ENCODE measurements around the gene BBS9. TPM values are rescaled to one million over a fixed set of nuclear protein-coding genes. Genes with fewer than 3 reads are reported as not detected.
"Not testable (repeated sequence)": the region's sequence is repeated elsewhere in the genome, so short reads cannot be mapped to it uniquely, and the experiment has no call there.

The BBS9 gene
- polyA plus RNA-seq, 1 donor, result 8.8 TPM

DNA sequence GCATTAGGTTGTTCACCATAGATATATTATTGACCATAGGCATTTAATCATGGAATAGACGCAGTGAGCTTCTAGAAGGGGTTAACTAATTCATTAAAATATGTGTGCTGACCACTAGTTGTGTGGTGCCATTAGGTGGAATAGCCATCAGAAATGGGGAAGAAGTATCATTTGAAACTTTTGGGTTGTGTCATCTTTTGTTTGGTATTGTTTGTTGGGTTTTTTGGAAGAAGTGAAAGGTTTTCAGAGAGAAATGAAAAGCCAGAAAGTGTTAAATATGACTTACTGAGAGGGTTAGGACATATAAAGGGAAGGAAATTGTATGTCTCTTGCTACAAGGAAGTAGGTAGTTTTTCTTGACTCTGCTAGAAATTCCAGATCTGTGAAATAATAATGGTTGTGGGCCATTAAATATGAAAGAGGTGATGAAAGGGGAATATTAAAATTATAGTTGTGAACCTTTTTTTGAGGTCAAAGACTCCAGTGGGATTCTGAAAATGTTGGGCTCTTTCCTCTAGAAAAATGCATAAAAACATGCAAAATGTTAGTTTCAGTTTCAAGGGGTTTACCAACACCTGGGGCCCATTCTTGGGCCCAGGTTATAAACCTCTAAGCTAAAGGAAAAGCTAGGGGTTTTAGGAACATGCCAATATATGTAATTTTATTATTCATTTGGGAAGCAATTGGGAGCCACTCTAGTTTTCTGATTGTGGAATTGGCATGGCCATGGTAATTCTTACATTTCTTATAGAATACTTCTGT lies 348.5 kb downstream of the BBS9 start:
- DNase-seq, result no peak
- H3K27ac ChIP-seq (ENCODE audit: low read length), result no peak overlapping the region
- no peaks in the 10 kb centered on the region for H3K27me3 ChIP-seq (ENCODE audit: control insufficient read depth, insufficient read depth, low read length)
- no peaks in the 10 kb centered on the region for H3K36me3 ChIP-seq (ENCODE audit: control insufficient read depth, insufficient read depth, low read length)
- H3K4me3 ChIP-seq (ENCODE audit: low read length), result no peak overlapping the region
- 100% methylated on average over 1 of the region's 1 CpG for WGBS (ENCODE audit: insufficient coverage, low lambda C conversion rate)
- no peaks in the 10 kb centered on the region for H3K4me1 ChIP-seq (ENCODE audit: control insufficient read depth, insufficient read depth, low read length)
- no peaks in the 10 kb centered on the region for H3K9me3 ChIP-seq (ENCODE audit: control insufficient read depth, low read depth, low read length)

- H3K9me3 ChIP-seq (ENCODE audit: control insufficient read depth, low read depth, low read length); H3K36me3 ChIP-seq (ENCODE audit: control insufficient read depth, insufficient read depth, low read length); H3K4me1 ChIP-seq (ENCODE audit: control insufficient read depth, insufficient read depth, low read length); DNase-seq; H3K4me3 ChIP-seq (ENCODE audit: low read length); H3K27ac ChIP-seq (ENCODE audit: low read length); H3K27me3 ChIP-seq (ENCODE audit: control insufficient read depth, insufficient read depth, low read length): not testable (repeated sequence)
- WGBS (ENCODE audit: insufficient coverage, low lambda C conversion rate), result no CpG with 5 or more reads among the region's 1 CpG
Measured at GRCh38 chr7:33484476-33484875, 355.1 kb downstream of the BBS9 start.

DNA sequence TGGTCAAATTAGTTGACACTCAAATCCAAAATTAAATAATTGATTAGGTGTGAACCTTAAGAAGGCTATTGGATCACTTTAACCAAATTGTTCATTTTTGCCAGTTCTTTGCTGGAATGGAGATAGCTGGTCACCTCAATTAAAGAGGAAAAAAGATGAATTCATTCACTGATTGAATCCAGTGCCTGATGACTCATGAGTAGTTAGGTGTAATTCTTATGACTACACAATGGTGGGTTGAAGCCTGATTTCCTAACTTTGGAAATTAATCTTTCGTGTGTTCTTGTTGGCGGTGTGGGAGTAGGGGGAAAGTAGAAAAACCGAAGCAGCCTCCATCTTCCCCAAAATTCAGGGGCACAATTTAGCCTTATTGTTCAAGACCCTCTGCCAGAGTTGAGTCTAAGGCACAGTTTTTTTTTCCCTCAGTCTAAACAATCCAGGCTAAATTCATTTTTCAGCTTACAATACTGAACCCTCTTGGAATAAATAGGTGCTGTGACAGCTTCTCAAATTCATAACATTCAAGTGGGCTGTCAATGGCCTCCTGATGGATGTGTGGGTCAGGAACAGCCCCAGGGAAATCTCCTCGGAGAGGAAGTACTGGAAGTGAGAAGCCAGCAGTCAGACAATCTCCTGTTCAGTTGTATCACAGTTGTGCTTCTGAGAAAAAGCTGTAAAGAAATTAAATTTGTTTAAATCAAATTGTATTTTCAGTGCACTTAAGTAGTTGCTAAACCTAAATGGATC lies 356.6 kb downstream of the BBS9 start:
- Histone ChIP-seq H3K36me3 (ENCODE audit: control insufficient read depth, insufficient read depth, low read length) (no peaks in the 10 kb centered on the region), H3K27ac (ENCODE audit: low read length) (no peak overlapping the region), H3K4me1 (ENCODE audit: control insufficient read depth, insufficient read depth, low read length) (no peaks in the 10 kb centered on the region), H3K4me3 (ENCODE audit: low read length) (no peak overlapping the region), H3K9me3 (ENCODE audit: control insufficient read depth, low read depth, low read length) (no peaks in the 10 kb centered on the region), H3K27me3 (ENCODE audit: control insufficient read depth, insufficient read depth, low read length) (no peaks in the 10 kb centered on the region)
- DNase-seq, result no peak
- WGBS (ENCODE audit: insufficient coverage, low lambda C conversion rate), result no CpG with 5 or more reads among the region's 4 CpGs

DNA sequence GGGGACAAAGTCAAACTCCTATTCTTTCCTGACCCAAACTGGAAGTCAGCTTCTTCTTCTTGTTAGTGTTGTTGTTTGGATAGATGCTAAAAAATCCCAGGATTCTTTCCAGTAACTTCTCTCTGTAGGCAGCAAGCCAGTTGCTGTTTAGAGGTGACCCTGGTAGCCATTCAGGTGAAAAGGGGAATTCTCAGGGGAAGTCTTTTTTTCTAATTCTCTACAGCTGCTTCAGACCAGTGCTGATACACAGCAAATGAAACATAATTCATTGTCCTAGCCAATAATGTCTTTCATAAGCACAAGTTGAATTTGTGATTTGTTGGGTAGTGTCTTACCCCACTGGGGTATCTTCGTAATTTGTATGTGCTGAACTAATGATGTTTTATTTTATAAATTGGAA lies 357.3 kb downstream of the BBS9 start:
- Histone ChIP-seq H3K27me3 (ENCODE audit: control insufficient read depth, insufficient read depth, low read length) (no peaks in the 10 kb centered on the region), H3K4me3 (ENCODE audit: low read length) (no peak overlapping the region), H3K9me3 (ENCODE audit: control insufficient read depth, low read depth, low read length) (no peaks in the 10 kb centered on the region), H3K36me3 (ENCODE audit: control insufficient read depth, insufficient read depth, low read length) (no peaks in the 10 kb centered on the region), H3K4me1 (ENCODE audit: control insufficient read depth, insufficient read depth, low read length) (no peaks in the 10 kb centered on the region), H3K27ac (ENCODE audit: low read length) (no peak overlapping the region)
- DNase-seq, result no peak
- WGBS (ENCODE audit: insufficient coverage, low lambda C conversion rate), result no CpG with 5 or more reads among the region's 1 CpG

DNA sequence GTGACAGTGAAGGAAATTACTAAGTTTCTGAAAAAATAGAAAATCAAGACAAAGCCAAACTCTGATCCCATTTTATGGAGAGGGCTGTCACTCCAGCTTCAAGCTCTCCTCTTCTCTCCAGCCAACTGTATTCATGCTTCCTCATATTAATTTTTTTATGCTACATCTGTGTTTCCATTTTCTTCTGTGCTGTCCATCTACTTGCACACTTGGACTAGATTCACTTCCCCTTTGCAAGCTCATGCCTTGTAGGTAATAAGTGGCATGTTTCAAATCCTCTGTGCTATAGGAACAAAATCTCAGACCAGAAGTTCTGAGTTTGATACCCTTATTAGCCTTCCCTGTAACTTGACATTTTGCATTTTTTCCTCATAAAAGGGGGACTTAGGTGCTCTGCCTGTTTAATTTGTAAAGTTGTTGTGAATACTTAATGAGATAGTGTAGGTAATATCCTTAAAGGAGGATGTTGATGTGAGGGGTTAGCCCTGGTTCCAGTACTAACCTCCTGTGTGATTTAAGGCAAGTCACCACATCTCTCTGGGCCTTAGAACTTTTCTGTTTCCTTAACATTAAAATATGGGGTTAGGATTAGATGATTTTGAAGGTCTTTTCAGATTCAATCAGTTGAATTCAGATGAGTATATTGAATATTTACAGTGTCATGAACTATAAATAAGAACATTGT lies 358.8 kb downstream of the BBS9 start:
- Histone ChIP-seq H3K4me3 (ENCODE audit: low read length) (no peak overlapping the region), H3K27me3 (ENCODE audit: control insufficient read depth, insufficient read depth, low read length) (no peaks in the 10 kb centered on the region), H3K27ac (ENCODE audit: low read length) (no peak overlapping the region), H3K4me1 (ENCODE audit: control insufficient read depth, insufficient read depth, low read length) (no peaks in the 10 kb centered on the region), H3K9me3 (ENCODE audit: control insufficient read depth, low read depth, low read length) (no peaks in the 10 kb centered on the region), H3K36me3 (ENCODE audit: control insufficient read depth, insufficient read depth, low read length) (no peaks in the 10 kb centered on the region)
- DNase-seq, result no peak

DNA sequence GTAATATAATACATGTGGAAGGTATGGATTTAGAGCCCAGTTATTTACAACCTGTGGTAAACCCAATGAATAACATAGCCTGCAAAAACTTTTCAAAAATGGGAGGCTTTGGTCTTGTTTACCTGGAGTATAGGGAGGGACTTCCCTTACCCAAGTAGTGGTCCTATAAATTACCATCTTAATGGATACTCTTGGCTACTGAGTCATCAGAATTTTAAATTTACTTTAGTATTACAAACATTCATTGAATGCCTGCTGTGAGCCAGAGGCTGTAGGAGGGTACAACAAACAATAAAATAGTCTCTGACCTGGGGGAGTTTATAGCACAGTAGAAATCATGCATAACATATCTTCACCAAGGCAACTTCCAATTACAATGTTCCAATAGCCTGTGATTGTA lies 365.1 kb downstream of the BBS9 start:
- no peak for DNase-seq
- H3K36me3 ChIP-seq (ENCODE audit: control insufficient read depth, insufficient read depth, low read length), result no peaks in the 10 kb centered on the region

DNA sequence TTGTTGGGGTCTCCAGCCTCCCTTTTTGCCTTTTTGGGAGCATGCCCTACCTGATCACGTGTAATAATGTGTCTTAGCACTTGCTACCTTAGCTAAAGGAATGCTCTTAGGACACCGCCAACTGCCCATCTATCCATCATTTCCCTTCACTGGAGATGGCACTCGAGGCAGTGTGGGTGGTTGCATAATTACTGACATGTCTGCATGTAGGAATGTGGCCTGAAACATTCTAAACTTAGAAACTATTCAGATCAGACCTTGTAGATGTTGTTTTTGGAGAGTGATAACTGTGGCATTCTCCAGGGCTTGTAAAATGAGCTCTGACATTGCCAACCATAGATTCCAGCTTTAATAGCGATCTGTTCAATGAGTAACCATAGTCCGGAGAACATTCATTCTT lies 365.8 kb downstream of the BBS9 start:
- Histone ChIP-seq H3K27me3 (ENCODE audit: control insufficient read depth, insufficient read depth, low read length) (no peaks in the 10 kb centered on the region), H3K27ac (ENCODE audit: low read length) (no peak overlapping the region), H3K4me1 (ENCODE audit: control insufficient read depth, insufficient read depth, low read length) (no peaks in the 10 kb centered on the region), H3K4me3 (ENCODE audit: low read length) (no peak overlapping the region), H3K9me3 (ENCODE audit: control insufficient read depth, low read depth, low read length) (no peaks in the 10 kb centered on the region), H3K36me3 (ENCODE audit: control insufficient read depth, insufficient read depth, low read length) (no peaks in the 10 kb centered on the region)
- DNase-seq, result no peak
- no CpG with 5 or more reads among the region's 5 CpGs for WGBS (ENCODE audit: insufficient coverage, low lambda C conversion rate)

More for the DNA sequence above, 365.1 kb downstream of the BBS9 start:
- Histone ChIP-seq H3K27ac (ENCODE audit: low read length) (no peak overlapping the region), H3K4me3 (ENCODE audit: low read length) (no peak overlapping the region), H3K4me1 (ENCODE audit: control insufficient read depth, insufficient read depth, low read length) (no peaks in the 10 kb centered on the region), H3K27me3 (ENCODE audit: control insufficient read depth, insufficient read depth, low read length) (no peaks in the 10 kb centered on the region), H3K9me3 (ENCODE audit: control insufficient read depth, low read depth, low read length) (no peaks in the 10 kb centered on the region)

DNA sequence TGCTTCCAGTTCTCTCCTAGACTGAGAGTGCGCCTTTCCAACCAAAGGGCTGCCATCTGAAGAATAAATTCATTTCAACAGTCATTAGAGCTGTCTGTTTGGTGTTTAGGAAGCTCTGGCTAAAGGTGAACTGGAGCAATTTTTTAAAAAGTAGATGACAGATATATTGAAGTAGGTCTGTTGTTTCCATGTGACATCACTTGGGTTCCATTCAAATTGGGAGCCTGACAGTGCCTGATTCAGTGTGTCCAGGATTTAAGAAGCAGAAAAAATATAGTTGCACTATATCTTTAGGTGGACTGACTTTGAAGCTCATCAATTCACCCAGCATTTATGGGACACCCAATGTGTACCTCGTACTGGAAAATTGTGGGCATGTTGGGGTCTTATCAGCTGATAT lies 367.7 kb downstream of the BBS9 start:
- H3K27me3 ChIP-seq (ENCODE audit: control insufficient read depth, insufficient read depth, low read length), result no peaks in the 10 kb centered on the region
- no peak for DNase-seq
- H3K9me3 ChIP-seq (ENCODE audit: control insufficient read depth, low read depth, low read length), result no peaks in the 10 kb centered on the region
- no CpG with 5 or more reads among the region's 2 CpGs for WGBS (ENCODE audit: insufficient coverage, low lambda C conversion rate)
- no peaks in the 10 kb centered on the region for H3K4me1 ChIP-seq (ENCODE audit: control insufficient read depth, insufficient read depth, low read length)
- H3K4me3 ChIP-seq (ENCODE audit: low read length), result no peak overlapping the region
- H3K27ac ChIP-seq (ENCODE audit: low read length), result no peak overlapping the region
- H3K36me3 ChIP-seq (ENCODE audit: control insufficient read depth, insufficient read depth, low read length), result no peaks in the 10 kb centered on the region

DNA sequence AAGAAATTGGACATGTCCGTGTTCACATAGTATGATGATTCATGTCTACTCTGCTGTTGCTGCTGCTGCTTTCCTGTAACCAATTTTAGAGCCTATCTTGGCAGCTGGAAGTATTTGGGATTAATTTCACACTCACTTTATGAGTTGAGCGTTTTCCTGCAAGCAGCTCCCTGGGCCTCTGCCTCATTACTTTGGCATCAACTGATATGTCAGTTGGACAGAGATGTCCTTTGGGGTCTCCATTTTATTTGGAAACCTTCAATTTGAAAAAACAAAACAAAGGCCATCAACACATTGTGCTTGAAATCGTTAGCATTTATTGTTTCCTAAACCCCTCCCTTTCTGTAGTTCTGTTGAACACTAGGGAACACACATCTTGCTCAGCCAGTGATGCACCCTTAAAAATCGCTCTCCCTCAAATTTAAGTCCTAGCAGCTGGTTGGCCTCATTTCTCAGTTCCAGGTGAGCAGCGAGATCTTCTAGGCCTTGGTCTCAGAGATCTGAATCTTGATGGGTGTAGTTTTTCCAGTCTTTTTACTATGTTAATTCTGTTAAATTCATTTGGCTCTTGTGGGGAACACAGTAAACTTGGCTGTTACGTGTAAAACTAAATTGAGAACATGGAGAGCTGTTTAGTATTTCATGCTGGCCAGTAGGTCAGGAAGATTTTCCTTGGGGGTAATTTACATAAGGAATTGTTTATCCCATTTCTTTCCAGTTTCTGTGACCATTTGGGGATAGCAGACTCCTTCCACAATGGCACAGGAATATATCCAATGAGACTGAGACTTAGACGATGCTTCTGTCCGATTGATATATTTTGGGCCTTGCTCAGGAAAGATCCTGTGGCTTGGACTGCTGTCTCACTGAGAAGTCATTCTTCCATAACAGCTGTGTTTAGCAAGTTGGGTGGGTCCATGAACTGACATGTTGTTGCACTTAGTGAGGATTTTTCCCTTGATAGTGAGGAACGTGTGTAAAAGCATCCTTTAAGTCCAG lies 371.6 kb downstream of the BBS9 start:
- Histone ChIP-seq H3K9me3 (ENCODE audit: control insufficient read depth, low read depth, low read length) (no peaks in the 10 kb centered on the region), H3K4me3 (ENCODE audit: low read length) (no peak overlapping the region), H3K36me3 (ENCODE audit: control insufficient read depth, insufficient read depth, low read length) (no peaks in the 10 kb centered on the region), H3K27me3 (ENCODE audit: control insufficient read depth, insufficient read depth, low read length) (no peaks in the 10 kb centered on the region), H3K27ac (ENCODE audit: low read length) (no peak overlapping the region), H3K4me1 (ENCODE audit: control insufficient read depth, insufficient read depth, low read length) (no peaks in the 10 kb centered on the region)
- DNase-seq, result no peak
- 60% methylated on average over 1 of the region's 9 CpGs for WGBS (ENCODE audit: insufficient coverage, low lambda C conversion rate)

- no peaks in the 10 kb centered on the region for H3K4me1 ChIP-seq (ENCODE audit: control insufficient read depth, insufficient read depth, low read length)
- no peak overlapping the region for H3K27ac ChIP-seq (ENCODE audit: low read length)
- H3K4me3 ChIP-seq (ENCODE audit: low read length), result no peak overlapping the region
- no peaks in the 10 kb centered on the region for H3K9me3 ChIP-seq (ENCODE audit: control insufficient read depth, low read depth, low read length)
- DNase-seq, result no peak
- H3K36me3 ChIP-seq (ENCODE audit: control insufficient read depth, insufficient read depth, low read length), result no peaks in the 10 kb centered on the region
- no peaks in the 10 kb centered on the region for H3K27me3 ChIP-seq (ENCODE audit: control insufficient read depth, insufficient read depth, low read length)
- WGBS (ENCODE audit: insufficient coverage, low lambda C conversion rate), result 83% methylated on average over 1 of the region's 9 CpGs
Measured at GRCh38 chr7:33503014-33503413, 373.6 kb downstream of the BBS9 start.

Data from large intestine (tissue), 3 donors.